ENCODE data around the gene CTAGE1.

The CTAGE1 gene

DNA sequence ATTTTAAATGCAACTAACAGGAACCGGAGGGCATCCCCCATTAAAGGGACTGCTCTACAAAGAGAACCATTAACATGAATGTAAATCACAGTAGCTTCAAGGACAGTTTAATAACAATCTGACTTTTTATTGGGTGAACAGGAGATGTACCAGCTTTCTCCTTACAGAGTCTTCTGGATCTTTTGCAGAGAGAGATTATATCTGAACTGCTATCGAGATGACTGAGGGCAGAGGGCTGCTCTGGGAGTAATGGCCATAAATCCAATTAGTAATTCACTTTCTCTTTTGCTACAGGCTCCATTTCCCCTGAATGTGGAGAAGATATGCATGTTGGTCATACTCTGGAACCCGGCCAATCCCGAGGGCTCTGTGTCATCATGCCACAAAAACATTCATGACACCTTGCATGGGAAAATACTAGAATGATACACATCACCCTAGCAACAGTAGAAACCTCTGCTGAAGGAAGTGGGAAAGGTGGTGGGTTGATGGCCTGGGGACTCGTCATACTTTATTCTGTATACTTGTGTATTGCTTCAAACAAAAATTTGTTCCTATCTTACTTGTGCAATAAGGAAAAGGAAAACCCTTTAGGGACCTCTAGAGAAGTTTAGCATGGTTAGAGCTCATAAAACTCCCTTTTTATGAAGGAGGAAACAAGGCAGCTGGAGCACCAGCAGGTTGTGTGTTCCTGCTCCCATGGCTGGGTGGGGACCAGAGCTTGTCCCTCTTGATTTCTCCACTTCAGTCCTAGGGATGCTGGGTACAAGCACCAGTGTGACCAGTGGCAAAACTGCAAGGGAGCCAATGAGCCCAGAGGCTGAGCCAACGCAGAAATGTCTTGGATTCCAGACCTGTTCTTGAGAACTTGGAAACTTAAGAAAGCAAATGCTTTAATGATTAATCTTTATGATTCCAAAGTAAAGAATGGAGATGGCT, 26.0 kb downstream of the CTAGE1 start:
- peak; percentile 58 to 63 for DNase-seq

DNA sequence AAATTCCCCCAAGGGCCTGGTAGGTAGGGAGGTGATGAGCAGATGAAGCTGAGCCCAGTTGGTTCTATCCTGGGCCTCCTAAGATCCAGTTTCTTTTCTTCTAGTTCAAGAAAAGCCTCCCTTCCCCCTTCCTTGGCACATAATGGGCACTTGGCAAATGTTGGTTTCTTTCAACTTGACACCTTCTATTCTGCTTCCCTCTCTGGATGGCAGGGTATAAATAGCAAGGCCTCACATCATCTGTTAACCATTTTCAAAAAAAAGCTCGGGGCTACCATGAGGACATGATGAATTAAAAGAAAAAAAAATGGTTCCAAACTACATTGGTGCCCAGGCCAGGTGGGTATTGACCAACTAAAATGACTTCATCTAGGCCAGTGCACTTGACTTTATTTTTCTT, 29.9 kb downstream of the CTAGE1 start:
- no peak for DNase-seq

DNA sequence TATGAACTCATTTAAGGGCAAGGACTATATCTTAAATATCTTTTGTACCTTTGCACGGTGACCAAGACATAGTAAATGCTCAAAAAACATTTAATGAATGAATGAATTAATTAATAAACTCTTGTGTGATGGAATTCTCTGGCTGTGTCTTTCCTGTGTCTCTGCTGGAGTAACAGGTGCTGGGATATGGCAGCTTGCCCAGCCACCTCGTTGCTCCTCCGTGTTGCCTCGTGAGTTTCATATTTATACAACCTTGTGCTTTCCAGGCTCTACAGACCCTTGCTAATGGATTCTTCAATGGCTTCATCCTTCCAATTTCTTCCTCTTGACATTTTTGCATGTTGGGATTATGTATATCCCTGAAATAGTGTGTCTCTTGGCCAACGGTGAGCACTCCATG, 30.4 kb downstream of the CTAGE1 start:
- DNase-seq: no peak

GRCh38 chr18:22385718-22386117, 32.0 kb downstream of the CTAGE1 start:
- DNase-seq: peak in 1 of 2 donors; percentile 11

DNA sequence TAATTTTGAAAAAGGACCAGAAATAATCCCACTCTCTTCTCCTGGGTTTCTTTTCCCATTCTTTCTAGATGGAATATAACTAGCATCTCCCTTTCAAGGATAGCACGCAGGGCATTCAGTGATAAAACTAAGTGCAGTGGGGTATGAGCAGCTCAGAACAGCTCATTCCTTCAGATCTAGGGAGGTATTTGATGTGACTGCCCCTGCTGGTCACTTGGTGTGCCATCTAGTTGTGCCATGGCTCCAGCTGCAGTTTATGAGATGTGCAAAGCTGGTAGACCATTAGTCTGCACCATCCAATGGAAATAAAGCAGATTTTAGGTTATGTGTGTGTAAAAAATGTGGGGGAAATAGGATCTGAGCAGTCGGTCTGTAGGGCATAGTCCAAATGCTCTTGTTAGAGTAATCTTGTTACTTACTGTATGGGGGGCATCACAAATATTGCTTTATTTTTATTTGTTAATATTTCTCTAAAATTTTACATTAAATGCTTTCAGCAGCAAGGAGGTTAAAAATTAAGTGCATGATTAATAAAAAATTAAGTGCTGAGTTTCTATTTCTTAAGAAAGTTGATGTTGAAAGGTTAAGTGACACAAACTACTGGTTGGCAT, 38.9 kb downstream of the CTAGE1 start:
- DNase-seq: peak; percentile 13 to 22

DNA sequence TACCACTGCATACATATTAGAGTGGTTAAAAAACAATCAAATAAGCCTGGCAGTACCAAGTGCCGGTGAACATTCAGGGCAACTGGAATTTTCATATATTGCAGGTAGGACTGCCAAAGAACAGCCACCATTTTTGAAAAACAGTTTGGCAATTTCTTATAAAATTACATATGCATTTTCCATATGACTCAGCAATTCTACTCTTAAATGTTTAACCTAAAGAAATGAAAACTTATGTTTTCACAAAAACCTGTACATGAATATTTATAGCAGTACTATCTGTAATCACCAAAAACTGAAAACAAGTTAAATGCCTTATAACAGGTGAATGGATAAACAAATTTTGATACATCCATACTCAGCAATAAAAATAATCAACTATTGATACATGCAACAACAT, 39.9 kb downstream of the CTAGE1 start:
- DNase-seq: no peak

DNA sequence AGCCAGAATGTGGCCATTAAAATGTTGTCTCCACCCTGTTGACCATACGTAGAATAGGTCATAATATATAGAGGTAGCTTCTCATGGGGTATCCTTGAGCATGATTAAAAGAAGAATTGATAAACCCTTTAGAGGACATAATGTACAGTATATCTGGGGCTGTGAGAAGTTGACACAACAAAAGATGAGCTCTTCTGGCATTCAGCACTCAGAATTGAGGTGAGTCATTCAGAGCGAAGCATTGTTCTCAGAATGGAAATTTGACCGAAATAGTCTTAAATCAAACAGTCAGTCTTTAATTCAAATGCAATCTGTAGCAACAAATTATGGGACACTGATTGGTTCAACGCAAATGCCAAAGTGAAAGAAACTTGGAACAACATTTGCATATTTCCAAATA, 47.3 kb downstream of the CTAGE1 start:
- no peak for DNase-seq

GRCh38 chr18:22368021-22368420, 49.7 kb downstream of the CTAGE1 start:
- no peak for DNase-seq

DNA sequence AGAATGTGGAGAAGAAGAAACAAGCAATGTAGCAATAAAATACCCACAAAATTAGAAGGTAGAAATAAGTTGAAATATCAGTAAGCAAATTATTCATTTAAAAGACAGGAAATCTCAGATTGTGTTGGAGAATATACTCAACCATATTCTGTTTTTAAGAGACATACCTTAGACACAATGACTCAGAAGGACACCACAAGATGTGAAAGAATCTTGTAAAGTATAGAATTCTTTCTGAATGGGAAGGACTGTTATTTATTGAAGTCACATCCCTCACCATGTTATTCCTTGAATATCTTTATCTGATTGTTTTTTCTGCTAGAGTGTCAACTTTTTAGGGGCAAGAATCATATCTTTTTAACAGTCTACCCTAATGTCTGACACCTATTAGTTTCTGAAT, 50.4 kb downstream of the CTAGE1 start:
- DNase-seq: no peak

GRCh38 chr18:22363867-22364463, 53.8 kb downstream of the CTAGE1 start:
- DNase-seq: no peak

Measured in CD4-positive, alpha-beta T cell treated with Interleukin-1 beta for 1 hour (primary cell).